Erythroblast (primary cell): ENCODE measurements around the gene SPACA6.

Experiments
- GATA1 ChIP-seq: IDR thresholded peaks from 2 replicates; pipeline ENCODE4 v1.6.1; 2011; ENCODE audit warnings: low read depth, mild to moderate bottlenecking, control low read depth, low read length, moderate library complexity
- POLR2A ChIP-seq: IDR thresholded peaks from 2 replicates; pipeline ENCODE4 v1.6.1; 2011; ENCODE audit warnings: mild to moderate bottlenecking, low read length

GRCh38 chr19:51754109-51754508 is 61.0 kb downstream of the SPACA6 start:
- TF ChIP-seq POLR2A = no peak
- TF ChIP-seq GATA1 = no peak
